Neuronal stem cell (in vitro differentiated cells): ENCODE results near the gene KCNH5.
"Not testable (repeated sequence)": the region's sequence is repeated elsewhere in the genome, so short reads cannot be mapped to it uniquely, and the experiment has no call there.

Experiments
- DNase-seq: peaks from one replicate; pipeline ENCODE4 v3.0.0-alpha.2; 2013; ENCODE audit warnings: low spot score
- H2AFZ ChIP-seq: one replicate; pipeline ENCODE4 v1.6.1; 2013; ENCODE audit warnings: mild to moderate bottlenecking, low read length, inconsistent platforms
- H2AK5ac ChIP-seq: 2 replicates; pipeline ENCODE4 v1.6.1; 2013; ENCODE audit warnings: low read depth, mild to moderate bottlenecking, inconsistent platforms, low read length, moderate library complexity, mixed read lengths
- H2BK120ac ChIP-seq: 2 replicates; pipeline ENCODE4 v1.6.1; 2013; ENCODE audit warnings: low read depth, mild to moderate bottlenecking, inconsistent platforms, low read length, moderate library complexity, mixed read lengths
- H2BK12ac ChIP-seq: one replicate; pipeline ENCODE4 v1.6.1; 2013; ENCODE audit warnings: low read length, inconsistent platforms
- H2BK15ac ChIP-seq: 2 replicates; pipeline ENCODE4 v1.6.1; 2013; ENCODE audit warnings: mild to moderate bottlenecking, low read length, inconsistent platforms, mixed read lengths
- H2BK5ac ChIP-seq: one replicate; pipeline ENCODE4 v1.6.1; 2013; ENCODE audit warnings: inconsistent platforms, mild to moderate bottlenecking, low read length, moderate library complexity
- H3K14ac ChIP-seq: one replicate; pipeline ENCODE4 v1.6.1; 2013; ENCODE audit warnings: low read length, inconsistent platforms
- H3K18ac ChIP-seq: 2 replicates; pipeline ENCODE4 v1.6.1; 2013; ENCODE audit warnings: low read length, inconsistent platforms
- H3K23ac ChIP-seq: 2 replicates; pipeline ENCODE4 v1.6.1; 2013; ENCODE audit warnings: low read depth, mild to moderate bottlenecking, mixed read lengths, low read length, inconsistent platforms; ENCODE audit not compliant: poor library complexity
- H3K27ac ChIP-seq: replicated peaks from 3 replicates; pipeline ENCODE4 v1.5.1; 2013; ENCODE audit warnings: low read length, inconsistent platforms
- H3K27me3 ChIP-seq, 3 experiments: 2 replicates each; pipeline ENCODE4 v1.6.1; 2013; ENCODE audit warnings: low read length in 3 of 3, mild to moderate bottlenecking in 2 of 3, inconsistent platforms in 1 of 3, low read depth in 1 of 3, mixed read lengths in 1 of 3, moderate library complexity in 1 of 3; ENCODE audit not compliant: control insufficient read depth in 3 of 3, insufficient read depth in 3 of 3
- H3K36me3 ChIP-seq, 2 donors: replicated peaks in 1 of 2; 2 replicates each; pipeline ENCODE4 v1.6.1; 2013; ENCODE audit warnings: low read length in 2 of 2; ENCODE audit not compliant: control insufficient read depth in 2 of 2, insufficient read depth in 2 of 2
- H3K4ac ChIP-seq: 2 replicates; pipeline ENCODE4 v1.6.1; 2013; ENCODE audit warnings: inconsistent platforms, mild to moderate bottlenecking, low read length, moderate library complexity
- H3K4me1 ChIP-seq, 2 donors: 1 replicate in 1 of 2; 2 replicates in 1 of 2; pipeline ENCODE4 v1.6.1; 2013; ENCODE audit warnings: low read length in 2 of 2, low read depth in 1 of 2; ENCODE audit not compliant: control insufficient read depth in 2 of 2, insufficient read depth in 1 of 2
- H3K4me2 ChIP-seq: one replicate; pipeline ENCODE4 v1.6.1; 2013; ENCODE audit warnings: mild to moderate bottlenecking, low read length, inconsistent platforms; ENCODE audit not compliant: insufficient read depth, poor library complexity, severe bottlenecking
- H3K4me3 ChIP-seq, 2 donors: 2 replicates each; pipeline ENCODE4 v1.5.1; 2013; ENCODE audit warnings: low read length in 2 of 2, mild to moderate bottlenecking in 2 of 2, inconsistent platforms in 1 of 2, moderate library complexity in 1 of 2
- H3K79me1 ChIP-seq: one replicate; pipeline ENCODE4 v1.6.1; 2013; ENCODE audit warnings: low read depth, mild to moderate bottlenecking, inconsistent platforms, low read length, moderate library complexity
- H3K9ac ChIP-seq: one replicate; pipeline ENCODE4 v1.6.1; 2013; ENCODE audit warnings: mild to moderate bottlenecking, low read depth, low read length, inconsistent platforms; ENCODE audit not compliant: poor library complexity
- H3K9me3 ChIP-seq, 2 donors: replicated peaks in 1 of 2; 2 replicates each; pipeline versions ENCODE3 to v1.6.1; 2013; ENCODE audit warnings: low read length in 2 of 2, mild to moderate bottlenecking in 2 of 2, inconsistent platforms in 1 of 2, low read depth in 1 of 2, mixed read lengths in 1 of 2, moderate library complexity in 1 of 2; ENCODE audit not compliant: control insufficient read depth in 2 of 2, insufficient read depth in 1 of 2
- H4K8ac ChIP-seq: one replicate; pipeline ENCODE4 v1.6.1; 2013; ENCODE audit warnings: low read depth, mild to moderate bottlenecking, inconsistent platforms, low read length, moderate library complexity
- H4K91ac ChIP-seq: one replicate; pipeline ENCODE4 v1.6.1; 2013; ENCODE audit warnings: low read length, low read depth, mild to moderate bottlenecking, inconsistent platforms; ENCODE audit not compliant: poor library complexity
- WGBS, 2 donors: extraction: QIAGEN DNeasy Blood & Tissue Kit; methylation state at CpG; one replicate each; pipeline ENCODE4 v1.1.7; 2013; ENCODE audit warnings: missing lambda C conversion rate in 2 of 2, mixed read lengths in 1 of 2; ENCODE audit not compliant: insufficient read length in 2 of 2, insufficient replicate concordance in 1 of 2; ENCODE audit errors: extremely low coverage in 2 of 2; 5-methylcytosine and 5-hydroxymethylcytosine counted together

The KCNH5 gene

GRCh38 chr14:62763951-62764350 lies 281.3 kb downstream of the KCNH5 start:
- H3K23ac ChIP-seq = no peak overlapping the region
- H3K4me2 ChIP-seq = no peak overlapping the region
- H3K27me3 ChIP-seq = no peaks in the 10 kb centered on the region
- no peak overlapping the region for H2AK5ac ChIP-seq
- H3K79me1 ChIP-seq = no peaks in the 10 kb centered on the region
- no peak overlapping the region for H2BK5ac ChIP-seq
- H2AFZ ChIP-seq = no peak overlapping the region
- no peak overlapping the region for H3K18ac ChIP-seq
- no peak overlapping the region for H3K14ac ChIP-seq
- peaks cover 0 to 2% of the 10 kb centered on the region in 2 donors for H3K36me3 ChIP-seq
- no peak for DNase-seq
- peaks cover 0 to 2% of the 10 kb centered on the region in 2 donors for H3K9me3 ChIP-seq
- no peaks in the 10 kb centered on the region for H3K4me1 ChIP-seq
- H2BK12ac ChIP-seq = no peak overlapping the region
- H4K8ac ChIP-seq = no peak overlapping the region
- no peak overlapping the region for H2BK120ac ChIP-seq
- H3K27ac ChIP-seq = no peak overlapping the region
- no peak overlapping the region for H3K4me3 ChIP-seq
- no peak overlapping the region for H2BK15ac ChIP-seq
- H3K9ac ChIP-seq = no peak overlapping the region
- H4K91ac ChIP-seq = no peak overlapping the region
- no peak overlapping the region for H3K4ac ChIP-seq

- Histone ChIP-seq H2BK120ac (no peak overlapping the region), H3K14ac (no peak overlapping the region), H2BK12ac (no peak overlapping the region), H3K18ac (no peak overlapping the region), H3K9me3 (peaks cover 0 to 2% of the 10 kb centered on the region in 2 donors), H3K9ac (no peak overlapping the region), H3K4me3 (no peak overlapping the region), H4K8ac (no peak overlapping the region), H3K4ac (no peak overlapping the region), H2AFZ (no peak overlapping the region), H3K23ac (no peak overlapping the region), H3K79me1 (no peaks in the 10 kb centered on the region), H3K4me2 (no peak overlapping the region), H4K91ac (no peak overlapping the region), H2BK15ac (no peak overlapping the region), H3K27ac (no peak overlapping the region), H3K27me3 (no peaks in the 10 kb centered on the region), H3K36me3 (peaks cover 0 to 2% of the 10 kb centered on the region in 2 donors), H2AK5ac (no peak overlapping the region), H3K4me1 (no peaks in the 10 kb centered on the region), H2BK5ac (no peak overlapping the region)
- no peak for DNase-seq
- no CpG with 5 or more reads among the region's 2 CpGs for WGBS, 2 donors
Measured at GRCh38 chr14:62759796-62760195, 285.5 kb downstream of the KCNH5 start.

GRCh38 chr14:62746881-62747280 lies 298.4 kb downstream of the KCNH5 start:
- H2BK15ac ChIP-seq, H4K8ac ChIP-seq: not testable (repeated sequence)

GRCh38 chr14:62745496-62745895 lies 299.8 kb downstream of the KCNH5 start:
- H3K23ac ChIP-seq = no peak overlapping the region
- H3K4me1 ChIP-seq = no peaks in the 10 kb centered on the region
- no peak overlapping the region for H2BK12ac ChIP-seq
- H3K4me2 ChIP-seq = no peak overlapping the region
- no peak overlapping the region for H4K8ac ChIP-seq
- no peaks in the 10 kb centered on the region for H3K9me3 ChIP-seq
- no peak for DNase-seq
- no peak overlapping the region for H2BK15ac ChIP-seq
- no peak overlapping the region for H4K91ac ChIP-seq
- no peak overlapping the region for H2AK5ac ChIP-seq
- H3K36me3 ChIP-seq = no peaks in the 10 kb centered on the region
- no peak overlapping the region for H3K4ac ChIP-seq
- no peak overlapping the region for H3K9ac ChIP-seq
- no peak overlapping the region for H3K4me3 ChIP-seq
- H3K79me1 ChIP-seq = no peaks in the 10 kb centered on the region
- WGBS, 2 donors = no CpG with 5 or more reads among the region's 1 CpG
- H2BK5ac ChIP-seq = no peak overlapping the region
- no peaks in the 10 kb centered on the region for H3K27me3 ChIP-seq
- no peak overlapping the region for H2AFZ ChIP-seq
- H3K14ac ChIP-seq = no peak overlapping the region
- no peak overlapping the region for H2BK120ac ChIP-seq
- H3K27ac ChIP-seq = no peak overlapping the region
- no peak overlapping the region for H3K18ac ChIP-seq

More at GRCh38 chr14:62746881-62747280, 298.4 kb downstream of the KCNH5 start:
- not testable (repeated sequence) for H3K4me2 ChIP-seq, H3K4me1 ChIP-seq, H3K4ac ChIP-seq, H2BK5ac ChIP-seq, DNase-seq, H3K79me1 ChIP-seq, H3K23ac ChIP-seq, H3K18ac ChIP-seq, H2AFZ ChIP-seq, H3K9me3 ChIP-seq, H3K36me3 ChIP-seq, H3K27ac ChIP-seq, H2BK12ac ChIP-seq, H3K27me3 ChIP-seq, H2AK5ac ChIP-seq, H3K9ac ChIP-seq, H4K91ac ChIP-seq, H3K4me3 ChIP-seq, H2BK120ac ChIP-seq, H3K14ac ChIP-seq
- no CpG with 5 or more reads among the region's 11 CpGs for WGBS, 2 donors
